Hepatocyte (in vitro differentiated cells): ENCODE results near the gene MCM6.

ENCODE experiments used
- EZH2 ChIP-seq: fragments of 200-600 bp; sonication (generic); IDR thresholded peaks from 2 replicates; pipeline ENCODE4 v1.6.1; 2016; ENCODE audit warnings: antibody characterized with exemption, mild to moderate bottlenecking, borderline replicate concordance
- EZH2phosphoT487 ChIP-seq: fragments of 200-600 bp; sonication (generic); IDR thresholded peaks from one replicate; pipeline ENCODE4 v1.6.1; 2018; ENCODE audit warnings: antibody characterized with exemption, mild to moderate bottlenecking, low read depth, moderate library complexity; ENCODE audit not compliant: unreplicated experiment, severe bottlenecking
- TF ChIP-seq, protein P1 (sequence below): fragments of 200-600 bp; sonication (generic); IDR thresholded peaks from 2 replicates; pipeline ENCODE4 v1.5.1; 2016; ENCODE audit warnings: antibody characterized with exemption, mild to moderate bottlenecking; ENCODE audit not compliant: poor library complexity

GRCh38 chr2:135845257-135845656 is 31.0 kb downstream of the MCM6 start:
- TF ChIP-seq, protein P1, sequence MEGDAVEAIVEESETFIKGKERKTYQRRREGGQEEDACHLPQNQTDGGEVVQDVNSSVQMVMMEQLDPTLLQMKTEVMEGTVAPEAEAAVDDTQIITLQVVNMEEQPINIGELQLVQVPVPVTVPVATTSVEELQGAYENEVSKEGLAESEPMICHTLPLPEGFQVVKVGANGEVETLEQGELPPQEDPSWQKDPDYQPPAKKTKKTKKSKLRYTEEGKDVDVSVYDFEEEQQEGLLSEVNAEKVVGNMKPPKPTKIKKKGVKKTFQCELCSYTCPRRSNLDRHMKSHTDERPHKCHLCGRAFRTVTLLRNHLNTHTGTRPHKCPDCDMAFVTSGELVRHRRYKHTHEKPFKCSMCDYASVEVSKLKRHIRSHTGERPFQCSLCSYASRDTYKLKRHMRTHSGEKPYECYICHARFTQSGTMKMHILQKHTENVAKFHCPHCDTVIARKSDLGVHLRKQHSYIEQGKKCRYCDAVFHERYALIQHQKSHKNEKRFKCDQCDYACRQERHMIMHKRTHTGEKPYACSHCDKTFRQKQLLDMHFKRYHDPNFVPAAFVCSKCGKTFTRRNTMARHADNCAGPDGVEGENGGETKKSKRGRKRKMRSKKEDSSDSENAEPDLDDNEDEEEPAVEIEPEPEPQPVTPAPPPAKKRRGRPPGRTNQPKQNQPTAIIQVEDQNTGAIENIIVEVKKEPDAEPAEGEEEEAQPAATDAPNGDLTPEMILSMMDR = peak; percentile 2
- TF ChIP-seq EZH2 (no peak), EZH2phosphoT487 (no peak)
